T-helper 1 cell treated with Interleukin-12 subunit alpha and Interleukin-12 subunit beta and Interleukin-4 antibody, amounts not matched to agents 30 ng/mL and 1 ng/mL, for 36 hours (primary cell): ENCODE data around the gene CFL1. TPM values are rescaled to one million over a fixed set of nuclear protein-coding genes. Genes with fewer than 3 reads are reported as not detected.

Source experiments
- intact Hi-C: fragments of 100-400 bp; cut with micrococcal nuclease; formaldehyde crosslinking; loops from one replicate; pipeline ENCODE4 v1.15.1; 2024
- total RNA-seq: library from RNA; stranded (reverse); gene quantifications from 2 replicates; pipeline ENCODE4 v1.2.3, GENCODE V29; 2022

Gene CFL1
- total RNA-seq, 1 donor from 2014 or later, result 1,611 TPM

DNA sequence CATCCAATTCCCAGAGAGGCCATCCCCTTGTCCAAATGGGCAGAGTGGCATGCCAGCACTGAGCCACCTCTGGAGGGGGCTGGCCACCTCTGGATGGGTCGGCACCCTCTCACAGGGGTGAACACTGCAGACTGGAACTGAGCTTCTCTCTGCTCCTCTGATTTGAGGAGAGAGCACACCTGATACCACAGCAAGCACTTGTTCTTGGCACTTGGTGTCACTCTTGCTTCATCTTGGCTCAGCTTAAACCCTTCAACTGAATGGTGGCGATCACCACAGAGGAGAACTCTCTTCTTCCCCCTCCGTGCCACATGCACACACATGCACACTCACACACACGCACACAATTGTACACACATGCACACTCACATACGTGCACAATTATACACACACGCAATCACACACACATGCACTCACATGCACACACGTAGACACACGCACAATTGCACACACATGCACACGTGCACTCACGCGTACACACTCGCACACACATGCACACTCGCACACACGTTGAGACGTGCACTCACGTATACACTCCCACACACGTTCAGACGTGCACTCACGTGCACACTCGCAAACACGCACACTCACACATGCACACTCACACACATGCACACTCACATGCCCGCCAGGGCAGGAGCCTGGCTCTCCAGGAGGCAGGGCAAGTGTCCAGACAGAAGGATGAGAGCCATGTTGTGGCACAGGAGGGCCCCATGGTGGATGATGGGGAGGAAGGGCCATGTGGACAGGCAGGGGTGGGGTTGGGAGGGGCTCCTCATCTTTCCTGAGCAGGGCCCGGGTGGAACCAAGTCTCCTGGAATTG, 47.7 kb downstream of the CFL1 start:
- intact Hi-C loops, result loop anchor here (1.0 to 10.0 kb wide), 2 partner anchors 45 to 179 kb away; no protein-coding TSS in a partner anchor

DNA sequence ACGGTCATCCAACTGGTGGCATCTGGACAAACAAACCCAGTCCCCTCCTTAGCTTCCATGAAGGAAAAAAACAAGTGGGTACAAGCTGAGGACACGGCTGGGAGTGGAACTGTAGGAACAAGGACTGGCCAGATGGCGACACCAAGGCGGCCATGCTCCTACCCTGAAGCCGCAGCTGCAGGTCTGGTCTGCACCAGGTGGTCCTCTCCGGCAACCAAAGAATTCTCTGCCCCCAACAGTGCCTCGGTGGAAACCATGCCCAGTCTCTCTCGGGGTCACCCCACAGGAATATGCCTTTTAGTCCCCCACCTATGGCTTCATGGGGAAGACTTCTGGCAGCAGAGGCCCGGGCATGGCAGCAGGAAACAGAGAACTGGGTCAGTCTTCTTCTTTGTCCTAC, 48.5 kb downstream of the CFL1 start:
- intact Hi-C loops, result no loop called here

GRCh38 chr11:65808744-65809341, 49.1 kb downstream of the CFL1 start:
- intact Hi-C loops, result no loop called here

DNA sequence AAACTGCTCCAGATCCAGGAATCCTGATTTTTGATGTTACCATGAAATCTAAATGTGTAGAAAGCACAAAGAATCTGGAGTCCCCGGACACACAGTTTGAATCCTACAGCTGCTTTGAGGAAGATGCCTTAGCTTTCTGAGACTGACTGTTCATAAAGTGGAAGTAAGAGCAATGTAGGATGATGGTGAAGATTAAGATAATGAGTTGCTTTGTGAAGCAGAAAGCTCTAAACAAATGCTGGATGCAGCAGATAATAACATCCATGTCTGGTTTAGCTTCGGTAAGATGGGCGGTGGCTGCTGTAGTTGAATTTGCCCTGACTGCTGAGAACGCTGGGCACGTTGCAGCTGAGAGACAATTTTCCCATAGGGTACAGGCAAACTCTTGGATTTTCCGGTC, 51.0 kb downstream of the CFL1 start:
- intact Hi-C loops, result no loop called here

Other genes with a start within 250 kb of the CFL1 start
- 94.4 and 96.1 TPM in 2 replicates for gene MAP3K11, start 244.0 kb downstream of the CFL1 start, total RNA-seq
- 61.8 and 66.4 TPM in 2 replicates for gene PCNX3, start 242.4 kb downstream of the CFL1 start, total RNA-seq
- 177 and 181 TPM in 2 replicates for gene SIPA1, start 220.1 kb downstream of the CFL1 start, total RNA-seq
- 106 and 112 TPM in 2 replicates for gene RELA, start 195.3 kb downstream of the CFL1 start, total RNA-seq
- 69.8 and 83.5 TPM in 2 replicates for gene KAT5, start 145.9 kb downstream of the CFL1 start, total RNA-seq
- 82.4 and 82.8 TPM in 2 replicates for gene RNASEH2C, start 137.4 kb downstream of the CFL1 start, total RNA-seq
- gene AP5B1, start 77.2 kb downstream of the CFL1 start, total RNA-seq, result 18.0 and 18.1 TPM in 2 replicates
- not detected in 2 replicates for gene OVOL1, start 71.1 kb downstream of the CFL1 start, total RNA-seq
- gene SNX32, start 24.2 kb downstream of the CFL1 start, total RNA-seq, result 2.3 and 2.9 TPM in 2 replicates
- gene MUS81, start 2.3 kb upstream of the CFL1 start, total RNA-seq, result 100 and 103 TPM in 2 replicates
- gene EFEMP2, start 14.6 kb upstream of the CFL1 start, total RNA-seq, result 7.2 TPM in 2 replicates
- 28.8 and 29.5 TPM in 2 replicates for gene CTSW, start 21.7 kb upstream of the CFL1 start, total RNA-seq
- 85.3 and 88.7 TPM in 2 replicates for gene FIBP, start 30.3 kb upstream of the CFL1 start, total RNA-seq
- gene CCDC85B, start 32.5 kb upstream of the CFL1 start, total RNA-seq, result 46.9 and 47.7 TPM in 2 replicates
- gene FOSL1, start 42.2 kb upstream of the CFL1 start, total RNA-seq, result 3.0 and 6.0 TPM in 2 replicates
- gene C11orf68, start 60.9 kb upstream of the CFL1 start, total RNA-seq, result 29.3 and 29.5 TPM in 2 replicates
- 160 and 165 TPM in 2 replicates for gene DRAP1, start 61.2 kb upstream of the CFL1 start, total RNA-seq
- gene TSGA10IP, start 87.3 kb upstream of the CFL1 start, total RNA-seq, result not detected in 2 replicates
- 82.5 and 84.9 TPM in 2 replicates for gene SART1, start 103.6 kb upstream of the CFL1 start, total RNA-seq
- 48.8 and 53.5 TPM in 2 replicates for gene EIF1AD, start 144.0 kb upstream of the CFL1 start, total RNA-seq
- gene BANF1, start 144.3 kb upstream of the CFL1 start, total RNA-seq, result 217 and 224 TPM in 2 replicates
- 0.59 and 0.66 TPM in 2 replicates for gene CST6, start 153.8 kb upstream of the CFL1 start, total RNA-seq
- 0.32 TPM in 1 of 2 replicates, not detected in the other for gene CATSPER1, start 168.3 kb upstream of the CFL1 start, total RNA-seq
- gene GAL3ST3, start 191.0 kb upstream of the CFL1 start, total RNA-seq, result not detected in 2 replicates
- gene SF3B2, start 194.2 kb upstream of the CFL1 start, total RNA-seq, result 218 and 235 TPM in 2 replicates
- gene PACS1, start 212.1 kb upstream of the CFL1 start, total RNA-seq, result 90.5 and 91.2 TPM in 2 replicates